ENCODE results near the gene CD109.

DNA sequence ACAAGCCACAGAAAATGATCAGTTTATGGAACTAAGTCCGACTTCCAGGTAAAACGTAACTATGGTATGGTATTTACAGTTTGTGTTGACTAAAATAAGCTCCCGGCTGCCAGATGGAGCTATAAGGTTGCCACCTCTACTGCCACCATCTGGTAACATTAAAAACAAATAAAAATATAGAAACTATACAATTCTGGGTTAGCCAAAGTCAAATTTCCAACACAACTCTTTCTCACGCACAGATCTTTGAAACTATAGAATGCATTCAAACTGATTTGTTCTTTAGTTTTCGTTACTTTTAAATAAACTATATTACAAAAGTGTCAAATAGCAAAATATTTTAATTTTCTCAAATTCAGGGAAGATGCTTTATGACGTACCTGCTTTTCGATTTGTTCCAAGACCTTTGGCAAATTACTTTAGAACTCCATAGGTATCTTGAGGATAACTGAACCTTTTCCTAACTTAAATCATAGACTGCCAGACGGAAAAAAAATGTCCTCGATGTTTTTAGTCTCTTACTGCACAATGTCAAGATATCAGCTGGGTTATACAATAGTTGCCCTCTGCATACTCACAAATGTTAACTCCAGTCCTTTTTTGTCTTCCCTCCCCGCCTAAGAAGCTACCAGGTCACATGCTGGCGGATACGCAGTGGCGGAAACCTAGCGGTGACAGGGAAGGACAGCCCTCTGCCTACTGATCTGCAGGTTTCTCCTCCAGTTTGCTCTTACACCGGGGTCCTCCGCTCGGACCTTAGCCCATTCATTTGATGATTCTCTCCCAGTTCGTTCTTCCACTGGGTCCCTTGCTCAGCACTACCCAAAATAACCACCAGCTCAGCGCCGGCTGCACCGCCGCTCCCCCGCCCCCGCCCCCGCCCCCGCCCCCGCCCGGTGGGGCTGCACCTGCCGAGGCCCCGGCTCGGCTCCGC is 43.1 kb upstream of the CD109 start:
- TF ChIP-seq EZH2 (IDR thresholded peaks at IDR 0.05) (no peak), POLR2AphosphoS5 (IDR thresholded peaks at IDR 0.05; ENCODE audit: borderline replicate concordance, low read depth, low read length) (no peak)

Data from SK-N-MC (cell line).